ENCODE results near the gene SLC47A2. TPM values are rescaled to one million over a fixed set of nuclear protein-coding genes. Genes with fewer than 3 reads are reported as not detected.
A peak's percentile ranks its signal among the peaks of the same experiment; 100 is the strongest.

Gene SLC47A2
- total and polyA plus RNA-seq, 2 experiments from 2014 or later: not detected

DNA sequence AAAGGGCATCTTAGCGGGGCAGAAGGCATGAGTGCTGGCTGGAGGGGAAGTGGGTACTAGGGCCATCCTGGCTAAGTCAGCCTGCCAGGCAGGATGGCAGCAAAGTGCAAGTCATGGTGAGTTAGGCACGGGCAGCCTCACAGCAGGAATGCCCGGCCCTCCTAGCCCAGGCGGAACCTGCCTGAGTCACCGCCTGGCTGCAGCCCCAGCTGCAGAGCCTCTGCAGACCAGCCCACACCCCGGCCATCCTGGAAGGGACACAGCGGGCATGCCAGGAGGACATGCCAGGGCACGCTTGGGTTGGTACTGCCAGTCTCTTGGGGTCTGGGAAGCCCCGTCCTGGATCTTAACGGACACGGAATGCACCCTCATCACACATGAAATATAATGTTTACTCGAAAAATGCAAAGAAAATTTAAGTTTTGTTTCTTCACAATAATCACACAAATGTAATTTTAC lies 36.7 kb upstream of the SLC47A2 start:
- in situ Hi-C loops (cut with MboI): loop anchor here (25.0 kb wide), 1 partner anchor 491 kb away; no protein-coding TSS in a partner anchor
- H3K9ac ChIP-seq: peak overlapping the region; percentile 76
- peak overlapping the region; percentile 23 for H3K4me2 ChIP-seq (ENCODE audit: unreplicated experiment)
- peak overlapping the region; percentile 63 for H2AFZ ChIP-seq
- H3K27ac ChIP-seq: peak overlapping the region; percentile 94
- H3K9me2 ChIP-seq (ENCODE audit: insufficient read depth): no peaks in the 10 kb centered on the region
- peak; percentile 98 for DNase-seq
- no peak for TF ChIP-seq EZH2 (IDR thresholded peaks at IDR 0.05; ENCODE audit: insufficient read depth, poor library complexity, severe bottlenecking)
- TF ChIP-seq EZH2phosphoT487 (IDR thresholded peaks at IDR 0.05; ENCODE audit: insufficient read depth, low read depth): no peak
- 18 to 27% methylated on average over 7 to 12 of the region's 12 CpGs for WGBS, 2 experiments (ENCODE audit: low coverage in 1 of 2, low lambda C conversion rate in 2 of 2, missing lambda C conversion rate in 2 of 2)
- H3K4me3 ChIP-seq: no peak overlapping the region
- H3K36me3 ChIP-seq (ENCODE audit: low read depth): no peaks in the 10 kb centered on the region
- peaks cover 8% of the 10 kb centered on the region; the same call in 1 of the 2 replicates for H3F3A ChIP-seq (ENCODE audit: insufficient read depth)
- no peaks in the 10 kb centered on the region for H4K20me1 ChIP-seq (ENCODE audit: insufficient read depth)
- H3K9me3 ChIP-seq (ENCODE audit: low read depth): no peaks in the 10 kb centered on the region
- H3K79me2 ChIP-seq (ENCODE audit: insufficient read depth): no peaks in the 10 kb centered on the region
- H3K27me3 ChIP-seq (replicated peaks; ENCODE audit: insufficient read depth): no peaks in the 10 kb centered on the region
- H3K4me1 ChIP-seq (ENCODE audit: insufficient read depth): peaks cover 26% of the 10 kb centered on the region

- Histone ChIP-seq H3K9me2 (ENCODE audit: insufficient read depth) (no peaks in the 10 kb centered on the region), H3K27me3 (replicated peaks; ENCODE audit: insufficient read depth) (no peaks in the 10 kb centered on the region), H3K4me2 (ENCODE audit: unreplicated experiment) (no peak overlapping the region), H3K4me1 (ENCODE audit: insufficient read depth) (peaks cover 27% of the 10 kb centered on the region), H4K20me1 (ENCODE audit: insufficient read depth) (no peaks in the 10 kb centered on the region), H3K27ac (peak overlapping the region; percentile 94), H3K79me2 (ENCODE audit: insufficient read depth) (no peaks in the 10 kb centered on the region), H3K9me3 (ENCODE audit: low read depth) (no peaks in the 10 kb centered on the region), H2AFZ (peak overlapping the region; percentile 63), H3F3A (ENCODE audit: insufficient read depth) (peaks cover 8% of the 10 kb centered on the region; the same call in 1 of the 2 replicates), H3K9ac (peak overlapping the region; percentile 76), H3K36me3 (ENCODE audit: low read depth) (no peaks in the 10 kb centered on the region), H3K4me3 (no peak overlapping the region)
- 83% methylated on average over 15 of the region's 15 CpGs for WGBS, 2 experiments (ENCODE audit: low coverage in 1 of 2, low lambda C conversion rate in 2 of 2, missing lambda C conversion rate in 2 of 2)
- no peak for TF ChIP-seq EZH2phosphoT487 (IDR thresholded peaks at IDR 0.05; ENCODE audit: insufficient read depth, low read depth)
- TF ChIP-seq EZH2 (IDR thresholded peaks at IDR 0.05; ENCODE audit: insufficient read depth, poor library complexity, severe bottlenecking): no peak
- DNase-seq: peak; percentile 17
- in situ Hi-C loops (cut with MboI): loop anchor here (25.0 kb wide), 1 partner anchor 490 kb away; no protein-coding TSS in a partner anchor
Observed at GRCh38 chr17:19752216-19753050, 36.0 kb upstream of the SLC47A2 start.

- Histone ChIP-seq H4K20me1 (ENCODE audit: insufficient read depth) (no peaks in the 10 kb centered on the region), H2AFZ (no peak overlapping the region), H3F3A (ENCODE audit: insufficient read depth) (peaks cover 8% of the 10 kb centered on the region; the same call in 1 of the 2 replicates), H3K4me2 (ENCODE audit: unreplicated experiment) (no peak overlapping the region), H3K9me2 (ENCODE audit: insufficient read depth) (no peaks in the 10 kb centered on the region), H3K79me2 (ENCODE audit: insufficient read depth) (no peaks in the 10 kb centered on the region), H3K4me1 (ENCODE audit: insufficient read depth) (peaks cover 27% of the 10 kb centered on the region), H3K9ac (no peak overlapping the region), H3K4me3 (no peak overlapping the region), H3K36me3 (ENCODE audit: low read depth) (no peaks in the 10 kb centered on the region), H3K9me3 (ENCODE audit: low read depth) (no peaks in the 10 kb centered on the region), H3K27me3 (replicated peaks; ENCODE audit: insufficient read depth) (no peaks in the 10 kb centered on the region), H3K27ac (no peak overlapping the region)
- in situ Hi-C loops (cut with MboI): loop anchor here (25.0 kb wide), 1 partner anchor 489 kb away; no protein-coding TSS in a partner anchor
- DNase-seq: no peak
- TF ChIP-seq EZH2phosphoT487 (IDR thresholded peaks at IDR 0.05; ENCODE audit: insufficient read depth, low read depth): no peak
- no peak for TF ChIP-seq EZH2 (IDR thresholded peaks at IDR 0.05; ENCODE audit: insufficient read depth, poor library complexity, severe bottlenecking)
- WGBS, 2 experiments (ENCODE audit: low coverage in 1 of 2, low lambda C conversion rate in 2 of 2, missing lambda C conversion rate in 2 of 2): 93 to 100% methylated on average over 3 of the region's 3 CpGs
Observed at GRCh38 chr17:19750835-19751234, 34.5 kb upstream of the SLC47A2 start.

DNA sequence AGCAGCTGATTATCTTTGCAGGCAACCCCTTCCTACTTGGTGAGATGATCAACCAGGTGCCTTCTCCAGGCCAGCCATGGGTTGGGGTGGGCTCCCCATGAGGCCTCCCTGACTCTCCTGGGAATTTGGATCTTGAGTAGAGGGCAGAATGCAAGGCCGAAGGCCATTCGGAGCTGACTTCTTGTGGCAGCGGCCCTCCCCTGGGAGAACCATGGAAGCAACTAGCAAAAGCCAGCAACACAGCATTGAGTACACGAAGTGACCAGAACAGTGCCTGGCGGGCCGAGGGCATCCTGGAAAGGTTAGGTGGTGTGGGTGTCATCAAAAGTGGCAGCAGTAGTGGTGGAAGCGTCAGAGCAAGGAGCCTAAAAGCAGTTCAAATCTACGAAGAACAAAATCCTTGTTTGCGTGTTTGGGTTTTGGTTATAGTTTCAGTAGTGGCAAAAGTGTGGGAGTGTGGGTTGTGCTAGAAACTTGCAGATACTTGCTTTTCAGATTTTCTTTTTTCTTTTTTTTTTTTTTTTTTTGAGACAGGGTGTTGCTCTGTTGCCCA lies 33.7 kb upstream of the SLC47A2 start:
- WGBS, 2 experiments (ENCODE audit: low coverage in 1 of 2, low lambda C conversion rate in 2 of 2, missing lambda C conversion rate in 2 of 2): 92 to 95% methylated on average over 9 of the region's 9 CpGs
- Histone ChIP-seq H3K79me2 (ENCODE audit: insufficient read depth) (no peaks in the 10 kb centered on the region), H3K9me2 (ENCODE audit: insufficient read depth) (no peaks in the 10 kb centered on the region), H2AFZ (no peak overlapping the region), H3K9me3 (ENCODE audit: low read depth) (no peaks in the 10 kb centered on the region), H3F3A (ENCODE audit: insufficient read depth) (peaks cover 8% of the 10 kb centered on the region; the same call in 1 of the 2 replicates), H3K9ac (no peak overlapping the region), H3K4me2 (ENCODE audit: unreplicated experiment) (no peak overlapping the region), H3K27ac (no peak overlapping the region), H4K20me1 (ENCODE audit: insufficient read depth) (no peaks in the 10 kb centered on the region), H3K4me1 (ENCODE audit: insufficient read depth) (peaks cover 27% of the 10 kb centered on the region), H3K27me3 (replicated peaks; ENCODE audit: insufficient read depth) (no peaks in the 10 kb centered on the region), H3K4me3 (no peak overlapping the region), H3K36me3 (ENCODE audit: low read depth) (no peaks in the 10 kb centered on the region)
- TF ChIP-seq EZH2phosphoT487 (IDR thresholded peaks at IDR 0.05; ENCODE audit: insufficient read depth, low read depth): no peak
- no peak for TF ChIP-seq EZH2 (IDR thresholded peaks at IDR 0.05; ENCODE audit: insufficient read depth, poor library complexity, severe bottlenecking)
- in situ Hi-C loops (cut with MboI): loop anchor here (25.0 kb wide), 1 partner anchor 488 kb away; no protein-coding TSS in a partner anchor
- no peak for DNase-seq
